H9 (cell line): ENCODE data around the gene CMTM4. TPM values are rescaled to one million over a fixed set of nuclear protein-coding genes. Genes with fewer than 3 reads are reported as not detected.
"Not testable (repeated sequence)": the region's sequence is repeated elsewhere in the genome, so short reads cannot be mapped to it uniquely, and the experiment has no call there.

Source experiments
- DNase-seq: peaks from one replicate; pipeline ENCODE4 v3.0.0-alpha.2; 2017
- H2AFZ ChIP-seq: one replicate; pipeline ENCODE4 v1.6.1; 2013; ENCODE audit warnings: mild to moderate bottlenecking, low read length, control low read depth, moderate library complexity
- H2AK5ac ChIP-seq: 2 replicates; pipeline ENCODE4 v1.6.1; 2013; ENCODE audit warnings: low read length, control low read depth, mixed read lengths; ENCODE audit not compliant: insufficient read length
- H2BK120ac ChIP-seq: one replicate; pipeline ENCODE4 v1.6.1; 2013; ENCODE audit warnings: low read depth, mild to moderate bottlenecking, low read length, control low read depth, inconsistent platforms; ENCODE audit not compliant: poor library complexity, severe bottlenecking
- H2BK12ac ChIP-seq: 2 replicates; pipeline ENCODE4 v1.6.1; 2013; ENCODE audit warnings: low read length, control low read depth, mixed read lengths, low read depth; ENCODE audit not compliant: insufficient read length
- H2BK15ac ChIP-seq: 2 replicates; pipeline ENCODE4 v1.6.1; 2013; ENCODE audit warnings: low read depth, low read length, control low read depth
- H2BK20ac ChIP-seq: one replicate; pipeline ENCODE4 v1.6.1; 2013; ENCODE audit warnings: low read depth, mild to moderate bottlenecking, low read length, control low read depth, inconsistent platforms; ENCODE audit not compliant: poor library complexity, severe bottlenecking
- H2BK5ac ChIP-seq: 2 replicates; pipeline ENCODE4 v1.6.1; 2013; ENCODE audit warnings: low read length, control low read depth, mixed read lengths; ENCODE audit not compliant: insufficient read length
- H3K14ac ChIP-seq: 2 replicates; pipeline ENCODE4 v1.6.1; 2013; ENCODE audit warnings: low read length, control low read depth; ENCODE audit not compliant: insufficient read depth
- H3K18ac ChIP-seq: 2 replicates; pipeline ENCODE4 v1.6.1; 2013; ENCODE audit warnings: low read depth, mild to moderate bottlenecking, mixed read lengths, low read length, control low read depth; ENCODE audit not compliant: insufficient read length
- H3K23ac ChIP-seq: 2 replicates; pipeline ENCODE4 v1.6.1; 2013; ENCODE audit warnings: low read length, control low read depth, mixed read lengths, low read depth; ENCODE audit not compliant: insufficient read length
- H3K23me2 ChIP-seq: 2 replicates; pipeline ENCODE4 v1.6.1; 2013; ENCODE audit warnings: low read depth, mild to moderate bottlenecking, mixed read lengths, low read length, control low read depth; ENCODE audit not compliant: insufficient read length, poor library complexity, severe bottlenecking
- H3K27ac ChIP-seq: 2 replicates; pipeline ENCODE4 v1.5.1; 2013; ENCODE audit warnings: low read length, control low read depth, mixed read lengths, low read depth; ENCODE audit not compliant: insufficient read length
- H3K27me3 ChIP-seq: 2 replicates; pipeline ENCODE4 v1.6.1; 2013; ENCODE audit warnings: low read length, control low read depth, inconsistent platforms; ENCODE audit not compliant: insufficient read depth
- H3K4ac ChIP-seq: 2 replicates; pipeline ENCODE4 v1.6.1; 2013; ENCODE audit warnings: low read depth, mild to moderate bottlenecking, control low read depth, inconsistent platforms, low read length, moderate library complexity
- H3K4me1 ChIP-seq: 2 replicates; pipeline ENCODE4 v1.6.1; 2013; ENCODE audit warnings: low read length, control low read depth, inconsistent platforms; ENCODE audit not compliant: insufficient read depth
- H3K4me2 ChIP-seq: 2 replicates; pipeline ENCODE4 v1.6.1; 2013; ENCODE audit warnings: low read length, control low read depth, mixed read lengths; ENCODE audit not compliant: insufficient read length, insufficient read depth
- H3K56ac ChIP-seq: 2 replicates; pipeline ENCODE4 v1.6.1; 2013; ENCODE audit warnings: low read depth, mild to moderate bottlenecking, mixed read lengths, low read length, control low read depth; ENCODE audit not compliant: insufficient read length
- H3K79me1 ChIP-seq: 2 replicates; pipeline ENCODE4 v1.6.1; 2013; ENCODE audit warnings: low read depth, mild to moderate bottlenecking, moderate library complexity, low read length, control low read depth, inconsistent platforms; ENCODE audit not compliant: insufficient read depth, poor library complexity, severe bottlenecking
- H3K79me2 ChIP-seq: 2 replicates; pipeline ENCODE4 v1.6.1; 2013; ENCODE audit warnings: low read length, control low read depth, inconsistent platforms; ENCODE audit not compliant: insufficient read depth
- H3K9ac ChIP-seq: 2 replicates; pipeline ENCODE4 v1.6.1; 2013; ENCODE audit warnings: low read length, control low read depth, mixed read lengths; ENCODE audit not compliant: insufficient read length; ENCODE audit errors: extremely low read depth
- H3K9me3 ChIP-seq: one replicate; pipeline ENCODE4 v1.6.1; 2013; ENCODE audit warnings: low read depth, low read length, inconsistent platforms; ENCODE audit not compliant: control insufficient read depth
- H3T11ph ChIP-seq: one replicate; pipeline ENCODE4 v1.6.1; 2013; ENCODE audit warnings: mild to moderate bottlenecking, low read length, control low read depth, inconsistent platforms
- H4K20me1 ChIP-seq: one replicate; pipeline ENCODE4 v1.6.1; 2013; ENCODE audit not compliant: control insufficient read depth, insufficient read length, insufficient read depth
- H4K5ac ChIP-seq: 2 replicates; pipeline ENCODE4 v1.6.1; 2013; ENCODE audit warnings: low read depth, mild to moderate bottlenecking, mixed read lengths, low read length, control low read depth; ENCODE audit not compliant: insufficient read length
- H4K8ac ChIP-seq: replicated peaks from 2 replicates; pipeline ENCODE4 v1.6.1; 2013; ENCODE audit warnings: low read length, control low read depth, mixed read lengths, low read depth; ENCODE audit not compliant: insufficient read length
- H4K91ac ChIP-seq: 2 replicates; pipeline ENCODE4 v1.6.1; 2013; ENCODE audit warnings: low read depth, mild to moderate bottlenecking, moderate library complexity, mixed read lengths, low read length, control low read depth; ENCODE audit not compliant: insufficient read length
- H3K27ac Mint-ChIP-seq, 3 experiments: 2 replicates in 2 of 3; 3 replicates in 1 of 3; pipeline ENCODE4 v1.8.0; 2020 to 2021; ENCODE audit warnings: mixed read lengths in 3 of 3, mild to moderate bottlenecking in 1 of 3, moderate library complexity in 1 of 3
- H3K27me3 Mint-ChIP-seq: 2 replicates; pipeline ENCODE4 v1.8.0; 2021; ENCODE audit warnings: low read depth, mild to moderate bottlenecking, moderate library complexity, mixed read lengths
- H3K36me3 Mint-ChIP-seq, 3 experiments: 2 replicates in 2 of 3; 3 replicates in 1 of 3; pipeline ENCODE4 v1.8.0; 2020 to 2021; ENCODE audit warnings: low read depth in 3 of 3, mixed read lengths in 3 of 3; ENCODE audit not compliant: insufficient read depth in 1 of 3
- H3K4me1 Mint-ChIP-seq, 2 experiments: 2 replicates each; pipeline ENCODE4 v1.8.0; 2020; ENCODE audit warnings: mixed read lengths in 2 of 2
- H3K4me3 Mint-ChIP-seq, 2 experiments: 2 replicates in 1 of 2; 3 replicates in 1 of 2; pipeline ENCODE4 v1.8.0; 2020 to 2021; ENCODE audit warnings: mild to moderate bottlenecking in 2 of 2, mixed read lengths in 2 of 2, moderate library complexity in 1 of 2
- H3K9me3 Mint-ChIP-seq, 2 experiments: 2 replicates in 1 of 2; 3 replicates in 1 of 2; pipeline ENCODE4 v1.8.0; 2020; ENCODE audit warnings: mild to moderate bottlenecking in 2 of 2, mixed read lengths in 2 of 2, moderate library complexity in 1 of 2
- WGBS: extraction: QIAGEN DNeasy Blood & Tissue Kit; methylation state at CpG from one replicate; pipeline ENCODE4 v1.1.7; 2013; ENCODE audit warnings: missing lambda C conversion rate, low lambda C conversion rate, mixed read lengths; ENCODE audit not compliant: insufficient read length; ENCODE audit errors: extremely low coverage; 5-methylcytosine and 5-hydroxymethylcytosine counted together
- total RNA-seq: library from RNA; stranded (reverse); gene quantifications from 2 replicates; pipeline ENCODE4 v1.2.1, GENCODE V29; 2021

The CMTM4 gene
- total RNA-seq, 1 experiment from 2014 or later = 40.5 TPM

DNA sequence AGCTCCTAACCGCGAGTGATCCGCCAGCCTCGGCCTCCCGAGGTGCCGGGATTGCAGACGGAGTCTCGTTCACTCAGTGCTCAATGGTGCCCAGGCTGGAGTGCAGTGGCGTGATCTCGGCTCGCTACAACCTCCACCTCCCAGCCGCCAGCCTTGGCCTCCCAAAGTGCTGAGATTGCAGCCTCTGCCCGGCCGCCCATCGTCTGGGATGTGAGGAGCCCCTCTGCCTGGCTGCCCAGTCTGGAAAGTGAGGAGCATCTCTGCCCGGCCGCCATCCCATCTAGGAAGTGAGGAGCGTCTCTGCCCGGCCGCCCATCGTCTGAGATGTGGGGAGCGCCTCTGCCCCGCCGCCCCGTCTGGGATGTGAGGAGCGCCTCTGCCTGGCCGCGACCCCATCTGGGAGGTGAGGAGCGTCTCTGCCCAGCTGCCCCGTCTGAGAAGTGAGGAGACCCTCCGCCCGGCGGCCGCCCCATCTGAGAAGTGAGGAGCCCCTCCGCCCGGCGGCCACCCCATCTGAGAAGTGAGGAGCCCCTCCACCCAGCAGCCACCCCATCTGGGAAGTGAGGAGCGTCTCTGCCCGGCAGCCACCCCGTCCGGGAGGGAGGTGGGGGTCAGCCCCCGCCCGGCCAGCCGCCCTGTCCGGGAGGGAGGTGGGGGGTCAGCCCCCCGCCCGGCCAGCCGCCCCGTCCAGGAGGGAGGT lies 65.8 kb downstream of the CMTM4 start:
- H2BK20ac ChIP-seq, H3K4me2 ChIP-seq, H3K14ac ChIP-seq, H3K23me2 ChIP-seq, H3K27ac Mint-ChIP-seq, H3K4me1 Mint-ChIP-seq, H4K20me1 ChIP-seq, H3T11ph ChIP-seq, H3K79me2 ChIP-seq, H3K27ac ChIP-seq, H3K4ac ChIP-seq, H3K9ac ChIP-seq, H3K27me3 Mint-ChIP-seq, H3K18ac ChIP-seq, DNase-seq, H4K91ac ChIP-seq, H2AK5ac ChIP-seq, H3K23ac ChIP-seq, H2BK15ac ChIP-seq, H2BK5ac ChIP-seq, H3K27me3 ChIP-seq, H3K4me1 ChIP-seq, H3K4me3 Mint-ChIP-seq, H3K56ac ChIP-seq, H2BK12ac ChIP-seq, H3K9me3 Mint-ChIP-seq, H3K79me1 ChIP-seq, H4K5ac ChIP-seq, H4K8ac ChIP-seq, H2AFZ ChIP-seq, H2BK120ac ChIP-seq, H3K9me3 ChIP-seq: not testable (repeated sequence)
- no CpG with 5 or more reads among the region's 49 CpGs for WGBS
- peaks cover 23 to 53% (median 50%) of the 10 kb centered on the region in 3 experiments for H3K36me3 Mint-ChIP-seq
